Neural progenitor cell (in vitro differentiated cells): ENCODE results near the gene IGF2BP1. TPM values are rescaled to one million over a fixed set of nuclear protein-coding genes. Genes with fewer than 3 reads are reported as not detected.

ENCODE experiments used
- DNase-seq: peaks from one replicate; pipeline ENCODE4 v3.0.0-alpha.2; 2016; ENCODE audit warnings: low spot score
- H2AFZ ChIP-seq: fragments of 200-600 bp; sonication (generic); replicated peaks from 2 replicates; pipeline ENCODE4 v1.6.1; 2016; ENCODE audit warnings: antibody characterized with exemption
- H3F3A ChIP-seq: fragments of 200-600 bp; sonication (generic); 2 replicates; pipeline ENCODE4 v1.6.1; 2016; ENCODE audit warnings: antibody characterized with exemption, low read depth
- H3K27ac ChIP-seq: fragments of 200-600 bp; sonication (generic); 2 replicates; pipeline ENCODE4 v1.5.1; 2016; ENCODE audit warnings: mild to moderate bottlenecking
- H3K27me3 ChIP-seq: fragments of 200-600 bp; sonication (generic); 2 replicates; pipeline ENCODE4 v1.6.1; 2016; ENCODE audit warnings: mild to moderate bottlenecking, moderate library complexity
- H3K36me3 ChIP-seq: fragments of 200-600 bp; sonication (generic); 2 replicates; pipeline ENCODE4 v1.5.1; 2016
- H3K4me1 ChIP-seq: fragments of 200-600 bp; sonication (generic); 2 replicates; pipeline ENCODE4 v1.6.1; 2016; ENCODE audit warnings: mixed run types
- H3K4me2 ChIP-seq: fragments of 200-600 bp; sonication (generic); 2 replicates; pipeline ENCODE4 v1.6.1; 2016
- H3K4me3 ChIP-seq: fragments of 200-600 bp; sonication (generic); 2 replicates; pipeline ENCODE4 v1.5.1; 2016
- H3K79me2 ChIP-seq: fragments of 200-600 bp; sonication (generic); 2 replicates; pipeline ENCODE4 v1.6.1; 2016; ENCODE audit warnings: low read depth
- H3K9ac ChIP-seq: fragments of 200-600 bp; sonication (generic); 2 replicates; pipeline ENCODE4 v1.6.1; 2016
- H3K9me3 ChIP-seq: fragments of 200-600 bp; sonication (generic); 2 replicates; pipeline ENCODE4 v1.5.1; 2016; ENCODE audit warnings: low read depth
- H4K20me1 ChIP-seq: fragments of 200-600 bp; sonication (generic); 2 replicates; pipeline ENCODE4 v1.6.1; 2016; ENCODE audit warnings: low read depth
- H3K27ac Mint-ChIP-seq: 3 replicates; pipeline ENCODE4 v1.8.0; 2021; ENCODE audit warnings: mixed read lengths
- H3K27me3 Mint-ChIP-seq: 2 replicates; pipeline ENCODE4 v1.8.0; 2022; ENCODE audit warnings: low read depth, mild to moderate bottlenecking, inconsistent platforms, moderate library complexity, mixed read lengths; ENCODE audit not compliant: insufficient read depth
- H3K36me3 Mint-ChIP-seq: 3 replicates; pipeline ENCODE4 v1.8.0; 2021; ENCODE audit warnings: mixed read lengths
- H3K4me1 Mint-ChIP-seq: 3 replicates; pipeline ENCODE4 v1.8.0; 2021; ENCODE audit warnings: mixed read lengths
- H3K4me3 Mint-ChIP-seq: 3 replicates; pipeline ENCODE4 v1.8.0; 2021; ENCODE audit warnings: mild to moderate bottlenecking, moderate library complexity, mixed read lengths
- H3K9me3 Mint-ChIP-seq: 3 replicates; pipeline ENCODE4 v1.8.0; 2020; ENCODE audit warnings: mixed read lengths
- EZH2 ChIP-seq: fragments of 200-600 bp; sonication (generic); IDR thresholded peaks from 2 replicates; pipeline ENCODE4 v1.6.1; 2017; ENCODE audit warnings: antibody characterized with exemption, mild to moderate bottlenecking, moderate library complexity
- EZH2phosphoT487 ChIP-seq: fragments of 200-600 bp; sonication (generic); IDR thresholded peaks from 2 replicates; pipeline ENCODE4 v1.6.1; 2017; ENCODE audit warnings: antibody characterized with exemption
- total RNA-seq: library from RNA; depleted of rRNA; stranded (reverse); fragments of >200 nt; gene quantifications from 2 replicates; pipeline ENCODE4 v1.2.3, GENCODE V29; 2015; ENCODE audit warnings: low replicate concordance
- TF ChIP-seq, protein P1 (sequence below): fragments of 200-600 bp; sonication (generic); IDR thresholded peaks from 2 replicates; pipeline ENCODE4 v1.5.1; 2017; ENCODE audit warnings: antibody characterized with exemption, mild to moderate bottlenecking

IGF2BP1 gene
- total RNA-seq, 1 donor from 2014 or later = 129 TPM

DNA sequence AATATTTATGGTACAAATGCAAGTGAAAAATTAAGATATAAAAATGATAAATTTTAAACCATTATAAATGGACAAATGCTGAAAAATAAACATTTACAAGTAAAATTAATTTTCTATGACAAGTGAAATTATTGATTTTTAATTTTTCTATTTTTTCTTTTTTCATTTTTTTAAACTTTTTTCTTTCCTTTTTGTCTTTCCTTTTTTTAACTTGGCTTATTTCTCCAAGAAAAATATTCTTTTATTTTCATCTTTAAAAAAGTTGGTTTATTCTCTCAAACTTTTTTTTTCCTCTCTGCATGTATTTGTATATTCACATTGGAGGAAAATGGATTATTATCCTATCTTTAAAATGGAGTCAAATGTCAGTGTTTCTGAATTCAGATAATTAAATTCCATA lies 3.9 kb upstream of the IGF2BP1 start:
- no peak for DNase-seq
- Mint-ChIP-seq H3K36me3 (no peaks in the 10 kb centered on the region), H3K4me1 (peaks cover 43% of the 10 kb centered on the region), H3K4me3 (peak overlapping the region; percentile 70), H3K9me3 (no peaks in the 10 kb centered on the region), H3K27ac (no peak overlapping the region), H3K27me3 (peaks cover 8% of the 10 kb centered on the region)
- no peaks in the 10 kb centered on the region for H3K27me3 ChIP-seq
- no peaks in the 10 kb centered on the region for H3K9me3 ChIP-seq
- H3K9ac ChIP-seq = no peak overlapping the region
- peaks cover 74% of the 10 kb centered on the region for H3F3A ChIP-seq
- H3K27ac ChIP-seq = peak overlapping the region; percentile 98
- H4K20me1 ChIP-seq = peaks cover 10% of the 10 kb centered on the region
- H3K79me2 ChIP-seq = peaks cover 63% of the 10 kb centered on the region
- H3K4me2 ChIP-seq = peak overlapping the region; percentile 89
- H3K4me1 ChIP-seq = peaks cover 50% of the 10 kb centered on the region
- H3K36me3 ChIP-seq = no peaks in the 10 kb centered on the region
- H2AFZ ChIP-seq = no peak overlapping the region
- TF ChIP-seq EZH2 = no peak
- TF ChIP-seq, protein P1, sequence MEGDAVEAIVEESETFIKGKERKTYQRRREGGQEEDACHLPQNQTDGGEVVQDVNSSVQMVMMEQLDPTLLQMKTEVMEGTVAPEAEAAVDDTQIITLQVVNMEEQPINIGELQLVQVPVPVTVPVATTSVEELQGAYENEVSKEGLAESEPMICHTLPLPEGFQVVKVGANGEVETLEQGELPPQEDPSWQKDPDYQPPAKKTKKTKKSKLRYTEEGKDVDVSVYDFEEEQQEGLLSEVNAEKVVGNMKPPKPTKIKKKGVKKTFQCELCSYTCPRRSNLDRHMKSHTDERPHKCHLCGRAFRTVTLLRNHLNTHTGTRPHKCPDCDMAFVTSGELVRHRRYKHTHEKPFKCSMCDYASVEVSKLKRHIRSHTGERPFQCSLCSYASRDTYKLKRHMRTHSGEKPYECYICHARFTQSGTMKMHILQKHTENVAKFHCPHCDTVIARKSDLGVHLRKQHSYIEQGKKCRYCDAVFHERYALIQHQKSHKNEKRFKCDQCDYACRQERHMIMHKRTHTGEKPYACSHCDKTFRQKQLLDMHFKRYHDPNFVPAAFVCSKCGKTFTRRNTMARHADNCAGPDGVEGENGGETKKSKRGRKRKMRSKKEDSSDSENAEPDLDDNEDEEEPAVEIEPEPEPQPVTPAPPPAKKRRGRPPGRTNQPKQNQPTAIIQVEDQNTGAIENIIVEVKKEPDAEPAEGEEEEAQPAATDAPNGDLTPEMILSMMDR = no peak
- no peak for TF ChIP-seq EZH2phosphoT487
- H3K4me3 ChIP-seq = peak overlapping the region; percentile 97

- peaks cover 80% of the 10 kb centered on the region for H3F3A ChIP-seq
- no peaks in the 10 kb centered on the region for H3K27me3 ChIP-seq
- H3K4me2 ChIP-seq = peak overlapping the region; percentile 89
- H3K27me3 Mint-ChIP-seq = peaks cover 12% of the 10 kb centered on the region
- H3K4me1 Mint-ChIP-seq = peaks cover 43% of the 10 kb centered on the region
- peaks cover 5% of the 10 kb centered on the region for H3K36me3 Mint-ChIP-seq
- H3K36me3 ChIP-seq = no peaks in the 10 kb centered on the region
- H3K4me1 ChIP-seq = peaks cover 50% of the 10 kb centered on the region
- H3K4me3 ChIP-seq = peak overlapping the region; percentile 97
- peaks cover 10% of the 10 kb centered on the region for H4K20me1 ChIP-seq
- no peaks in the 10 kb centered on the region for H3K9me3 ChIP-seq
- peak overlapping the region; percentile 88 for H3K27ac Mint-ChIP-seq
- H3K4me3 Mint-ChIP-seq = peak overlapping the region; percentile 77
- H3K9me3 Mint-ChIP-seq = peaks cover 4% of the 10 kb centered on the region
- no peak overlapping the region for H2AFZ ChIP-seq
- peak overlapping the region; percentile 98 for H3K27ac ChIP-seq
- peak; percentile 40 for DNase-seq
- H3K9ac ChIP-seq = no peak overlapping the region
- peaks cover 69% of the 10 kb centered on the region for H3K79me2 ChIP-seq
- TF ChIP-seq EZH2 (no peak), EZH2phosphoT487 (no peak)
- TF ChIP-seq, protein P1 = no peak
Measured at GRCh38 chr17:48993951-48994350, 3.2 kb upstream of the IGF2BP1 start.

GRCh38 chr17:48994549-48995303 lies 2.5 kb upstream of the IGF2BP1 start:
- Histone ChIP-seq H4K20me1 (peaks cover 14% of the 10 kb centered on the region), H3F3A (peaks cover 85% of the 10 kb centered on the region), H3K4me3 (peak overlapping the region; percentile 97), H3K79me2 (peaks cover 77% of the 10 kb centered on the region), H2AFZ (no peak overlapping the region), H3K4me1 (peaks cover 50% of the 10 kb centered on the region), H3K27me3 (no peaks in the 10 kb centered on the region), H3K9ac (peak overlapping the region; percentile 2), H3K27ac (peak overlapping the region; percentile 98), H3K9me3 (no peaks in the 10 kb centered on the region), H3K36me3 (no peaks in the 10 kb centered on the region), H3K4me2 (peak overlapping the region; percentile 89)
- no peak for DNase-seq
- peaks cover 43% of the 10 kb centered on the region for H3K4me1 Mint-ChIP-seq
- peak overlapping the region; percentile 98 for H3K27ac Mint-ChIP-seq
- H3K9me3 Mint-ChIP-seq = peaks cover 4% of the 10 kb centered on the region
- peaks cover 7% of the 10 kb centered on the region for H3K36me3 Mint-ChIP-seq
- H3K27me3 Mint-ChIP-seq = peaks cover 16% of the 10 kb centered on the region
- TF ChIP-seq EZH2 (no peak), EZH2phosphoT487 (no peak)
- TF ChIP-seq, protein P1 = no peak
- H3K4me3 Mint-ChIP-seq = peak overlapping the region; percentile 100
